ENCODE measurements around the gene MINDY4.

DNA sequence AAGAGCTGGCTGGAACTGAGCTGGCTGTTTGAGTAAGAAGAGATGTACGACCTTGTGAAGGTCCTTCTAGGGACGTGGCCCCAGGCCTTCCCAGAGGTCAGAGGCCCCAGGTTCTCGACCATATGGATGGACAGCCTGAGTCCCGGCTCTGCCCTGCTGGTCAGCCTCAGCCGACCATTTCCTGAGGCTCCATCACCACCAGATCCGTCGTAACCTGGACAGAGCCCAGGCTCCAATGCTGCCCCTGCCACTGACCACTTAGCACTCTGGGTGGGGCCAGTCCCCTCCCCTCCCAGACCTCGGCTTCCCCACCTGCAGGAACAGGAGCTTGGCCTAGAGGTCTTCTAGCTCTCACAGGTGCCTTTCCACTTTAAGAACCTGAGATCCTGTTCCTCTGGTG, 29.9 kb upstream of the MINDY4 start:
- TF ChIP-seq, protein P1, sequence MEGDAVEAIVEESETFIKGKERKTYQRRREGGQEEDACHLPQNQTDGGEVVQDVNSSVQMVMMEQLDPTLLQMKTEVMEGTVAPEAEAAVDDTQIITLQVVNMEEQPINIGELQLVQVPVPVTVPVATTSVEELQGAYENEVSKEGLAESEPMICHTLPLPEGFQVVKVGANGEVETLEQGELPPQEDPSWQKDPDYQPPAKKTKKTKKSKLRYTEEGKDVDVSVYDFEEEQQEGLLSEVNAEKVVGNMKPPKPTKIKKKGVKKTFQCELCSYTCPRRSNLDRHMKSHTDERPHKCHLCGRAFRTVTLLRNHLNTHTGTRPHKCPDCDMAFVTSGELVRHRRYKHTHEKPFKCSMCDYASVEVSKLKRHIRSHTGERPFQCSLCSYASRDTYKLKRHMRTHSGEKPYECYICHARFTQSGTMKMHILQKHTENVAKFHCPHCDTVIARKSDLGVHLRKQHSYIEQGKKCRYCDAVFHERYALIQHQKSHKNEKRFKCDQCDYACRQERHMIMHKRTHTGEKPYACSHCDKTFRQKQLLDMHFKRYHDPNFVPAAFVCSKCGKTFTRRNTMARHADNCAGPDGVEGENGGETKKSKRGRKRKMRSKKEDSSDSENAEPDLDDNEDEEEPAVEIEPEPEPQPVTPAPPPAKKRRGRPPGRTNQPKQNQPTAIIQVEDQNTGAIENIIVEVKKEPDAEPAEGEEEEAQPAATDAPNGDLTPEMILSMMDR (IDR thresholded peaks at IDR 0.05): no peak
- TF ChIP-seq POLR2AphosphoS5 (IDR thresholded peaks at IDR 0.05): no peak
- no peak for TF ChIP-seq POLR2A (IDR thresholded peaks at IDR 0.05)
- no peak for TF ChIP-seq EP300 (IDR thresholded peaks at IDR 0.05)
